Stimulated activated CD8-positive, alpha-beta memory T cell treated with anti-CD3 and anti-CD28 coated beads, Interleukin-15, amount 100 ng/mL, for 48 hours (primary cell): ENCODE data around the gene SLC48A1.
A peak's percentile ranks its signal among the peaks of the same experiment; 100 is the strongest.

Source experiments
- DNase-seq, 2 donors: peaks; one replicate each; pipeline ENCODE4 v3.0.0-alpha.2; 2020; ENCODE audit warnings: low read depth in 2 of 2

Gene SLC48A1

GRCh38 chr12:47757840-47758583 is 15.0 kb upstream of the SLC48A1 start:
- DNase-seq = no peak

- DNase-seq = no peak
Observed at GRCh38 chr12:47758584-47758833, 14.5 kb upstream of the SLC48A1 start.

- peak; percentile 57 to 63 for DNase-seq
Observed at GRCh38 chr12:47758834-47759690, 14.0 kb upstream of the SLC48A1 start, which contains the start of gene RAPGEF3. TSS of gene RAPGEF3 (minus strand) at chr12:47758880. CDS start at chr12:47758556, 324 bp downstream.

GRCh38 chr12:47762850-47763465 is 10.1 kb upstream of the SLC48A1 start:
- DNase-seq = no peak

- no peak for DNase-seq
Observed at GRCh38 chr12:47763481-47764346, 9.3 kb upstream of the SLC48A1 start.

GRCh38 chr12:47766502-47767215 is 6.4 kb upstream of the SLC48A1 start:
- no peak for DNase-seq

- DNase-seq = peak; percentile 49 to 54
Observed at GRCh38 chr12:47767216-47767724, 5.8 kb upstream of the SLC48A1 start.

GRCh38 chr12:47768323-47768811 is 4.7 kb upstream of the SLC48A1 start:
- no peak for DNase-seq

- no peak for DNase-seq
Observed at GRCh38 chr12:47769234-47770085, 3.6 kb upstream of the SLC48A1 start.

- no peak for DNase-seq
Observed at GRCh38 chr12:47770086-47770726, 2.8 kb upstream of the SLC48A1 start.

GRCh38 chr12:47771304-47771703 is 1.7 kb upstream of the SLC48A1 start:
- DNase-seq = no peak

GRCh38 chr12:47772094-47772660 is 861 bp upstream of the SLC48A1 start:
- no peak for DNase-seq

GRCh38 chr12:47772738-47773061 is 338 bp upstream of the SLC48A1 start:
- DNase-seq = no peak

- DNase-seq = no peak
Observed at GRCh38 chr12:47773858-47774580, 981 bp downstream of the SLC48A1 start.

- no peak for DNase-seq
Observed at GRCh38 chr12:47774663-47775062, 1.6 kb downstream of the SLC48A1 start.

- no peak for DNase-seq
Observed at GRCh38 chr12:47775100-47775911, 2.3 kb downstream of the SLC48A1 start.

GRCh38 chr12:47776471-47777143 is 3.6 kb downstream of the SLC48A1 start:
- no peak for DNase-seq
